T-helper 1 cell (primary cell): ENCODE measurements around the gene ETFA.
"Not testable (repeated sequence)": the region's sequence is repeated elsewhere in the genome, so short reads cannot be mapped to it uniquely, and the experiment has no call there.

Experiments
- DNase-seq, 5 donors: peaks; one replicate each; pipeline ENCODE4 v3.0.0-alpha.2; 2012 to 2020

The ETFA gene

DNA sequence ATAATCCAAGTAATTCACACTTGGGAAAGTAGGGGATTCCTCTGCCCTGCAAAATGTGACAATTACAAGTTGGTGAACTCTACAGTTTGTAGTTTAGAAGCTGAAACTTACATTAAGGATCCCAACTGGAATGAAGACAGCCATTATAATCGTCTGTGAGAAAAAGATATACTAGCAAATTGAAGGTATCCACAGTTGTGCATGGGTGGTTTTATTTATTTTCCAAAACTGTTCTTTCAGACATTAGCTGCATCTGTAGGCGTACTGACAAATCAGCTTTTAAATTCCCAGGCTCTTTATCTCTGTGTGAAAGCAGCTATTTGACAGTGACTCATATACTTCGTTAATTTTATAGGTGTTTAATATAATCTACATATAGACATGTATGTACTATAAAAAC is 12.8 kb upstream of the ETFA start:
- no peak for DNase-seq

GRCh38 chr15:76321602-76322001 is 10.3 kb upstream of the ETFA start:
- no peak for DNase-seq

- DNase-seq: no peak
Observed at GRCh38 chr15:76321171-76321570, 9.9 kb upstream of the ETFA start.

DNA sequence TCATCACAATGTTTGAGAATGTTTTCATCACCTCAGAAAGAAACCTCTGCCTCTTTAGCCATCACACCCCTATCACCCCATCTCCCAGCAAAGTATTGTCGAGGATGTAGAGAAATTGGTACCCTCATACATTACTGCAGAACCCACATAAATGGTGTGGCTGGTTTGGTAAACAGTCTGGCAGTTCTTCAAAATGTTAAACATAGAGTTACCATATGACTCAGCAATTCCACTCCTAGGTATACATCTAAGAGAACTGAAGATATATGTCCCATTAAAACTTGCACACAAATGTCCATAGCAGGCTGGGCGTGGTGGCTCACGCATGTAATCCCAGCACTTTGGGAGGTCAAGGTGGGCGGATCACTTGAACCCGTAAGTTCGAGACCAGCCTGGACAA is 8.7 kb upstream of the ETFA start:
- DNase-seq: no peak

DNA sequence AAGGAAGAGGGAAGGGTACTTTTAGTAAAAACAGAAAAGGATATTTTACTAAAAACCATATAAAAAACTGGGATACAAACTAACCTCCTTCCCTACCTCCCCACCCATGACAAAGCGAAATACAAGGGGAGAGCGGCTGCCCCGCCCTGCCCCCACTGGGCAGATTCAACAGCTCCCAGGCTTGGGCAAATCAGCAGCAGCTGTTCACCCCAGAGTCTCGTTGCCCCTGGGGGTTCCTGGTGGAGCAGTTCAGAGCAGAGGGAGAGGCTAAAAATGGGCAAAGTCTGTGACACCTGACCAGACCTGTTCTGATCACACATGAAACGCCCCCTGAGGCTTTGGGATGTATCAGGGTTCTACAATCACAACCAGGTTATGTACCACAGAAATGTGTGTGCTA is 2.5 kb upstream of the ETFA start:
- no peak for DNase-seq

- not testable (repeated sequence) for DNase-seq
Observed at GRCh38 chr15:76313175-76313567, 1.9 kb upstream of the ETFA start.

DNA sequence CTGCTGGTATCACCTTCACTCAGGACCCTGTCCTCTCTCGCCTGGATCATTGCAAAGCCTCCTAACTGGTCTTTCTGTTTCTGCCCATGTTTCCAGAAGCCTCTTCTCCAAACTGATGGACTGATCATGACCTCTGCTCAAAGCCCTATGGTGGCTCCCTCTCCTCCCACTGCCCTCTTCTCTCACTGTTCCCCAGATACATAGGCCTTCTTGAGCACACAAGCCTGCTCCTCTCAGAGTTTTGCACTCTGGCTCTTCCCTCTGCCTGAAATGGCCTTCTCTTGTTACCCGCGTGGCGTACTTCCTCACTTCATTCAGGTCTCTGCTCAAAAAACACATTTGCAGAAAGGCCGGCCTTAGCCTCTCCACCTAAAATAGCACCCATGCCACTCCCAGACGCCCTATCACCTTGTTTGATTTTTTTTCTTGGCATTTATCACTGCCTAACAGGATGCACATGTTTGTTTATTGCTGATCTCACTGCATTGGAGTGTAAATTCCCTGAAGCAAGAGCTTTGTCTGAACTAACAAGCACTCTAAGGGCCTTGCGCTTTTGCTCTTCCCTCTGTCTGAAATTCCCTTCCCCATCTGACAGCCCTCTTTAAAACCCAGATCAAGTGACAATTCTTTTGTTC is 1.4 kb upstream of the ETFA start:
- DNase-seq: no peak

DNA sequence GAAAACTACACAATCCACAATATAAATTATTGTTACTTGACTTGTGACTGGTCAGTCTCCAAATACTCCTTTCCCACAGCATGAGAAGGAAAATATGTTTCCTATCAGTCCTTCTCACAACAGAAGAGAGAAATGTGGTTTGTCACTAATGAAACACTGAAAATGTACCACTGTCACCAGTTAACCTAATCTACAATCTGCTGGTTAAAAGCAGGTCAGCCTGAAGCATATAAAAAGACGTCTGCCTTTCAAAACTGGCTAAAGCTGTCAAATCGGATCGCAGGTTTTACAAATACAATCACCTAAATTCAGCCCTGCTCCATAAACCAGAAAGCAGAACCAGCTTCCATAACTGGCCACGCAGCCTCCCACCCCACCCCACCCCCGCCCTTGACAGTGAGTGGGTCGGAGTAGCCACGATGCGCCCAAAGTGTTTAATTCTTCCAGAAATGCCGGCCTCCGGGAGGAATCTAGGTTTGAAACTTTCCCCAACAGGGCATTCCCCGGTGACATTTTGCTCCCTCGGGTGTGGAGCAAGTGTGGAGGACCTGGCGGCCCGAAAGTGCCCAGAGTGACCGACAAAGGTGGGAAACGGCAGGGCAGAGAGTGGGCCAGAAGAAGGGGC is 682 bp downstream of the ETFA start:
- peak in 1 of 5 donors; percentile 10 for DNase-seq

DNA sequence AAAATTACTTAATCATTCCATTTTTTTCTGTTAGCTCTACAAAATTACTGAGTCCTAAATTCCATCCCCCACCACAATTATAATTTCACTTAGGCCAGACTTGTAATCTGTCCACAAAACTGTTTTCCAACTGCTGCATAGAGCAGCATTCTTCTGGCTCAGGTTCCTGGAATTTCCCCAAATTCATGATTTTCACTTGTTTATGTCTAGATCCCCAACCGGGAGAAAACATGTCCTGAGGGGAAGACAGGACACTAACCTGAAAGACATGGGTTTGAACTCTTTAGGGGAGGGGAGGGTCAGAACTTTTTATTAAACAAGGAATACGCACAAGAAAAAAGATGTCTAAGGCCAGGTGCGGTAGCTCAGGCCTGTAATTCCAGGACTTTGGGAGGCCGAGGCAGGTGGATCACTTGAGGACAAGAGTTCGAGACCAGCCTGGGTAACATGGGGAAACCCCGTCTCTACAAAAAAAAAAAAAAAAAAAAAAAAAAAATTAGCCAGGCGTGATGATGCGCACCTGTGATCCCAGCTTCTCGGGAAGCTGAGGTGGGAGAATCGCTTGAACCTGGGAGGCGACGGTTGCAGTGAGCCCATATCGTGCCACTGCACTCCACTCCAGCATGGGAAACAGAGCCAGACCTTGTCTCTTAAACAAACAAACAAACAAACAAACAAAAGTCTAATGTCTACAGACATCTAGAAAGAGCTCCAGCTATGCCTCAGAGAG is 1.5 kb downstream of the ETFA start:
- DNase-seq: no peak

- no peak for DNase-seq
Observed at GRCh38 chr15:76303909-76304308, 7.4 kb downstream of the ETFA start.

GRCh38 chr15:76299786-76300185 is 11.5 kb downstream of the ETFA start:
- DNase-seq: no peak

- no peak for DNase-seq
Observed at GRCh38 chr15:76298986-76299385, 12.3 kb downstream of the ETFA start.

DNA sequence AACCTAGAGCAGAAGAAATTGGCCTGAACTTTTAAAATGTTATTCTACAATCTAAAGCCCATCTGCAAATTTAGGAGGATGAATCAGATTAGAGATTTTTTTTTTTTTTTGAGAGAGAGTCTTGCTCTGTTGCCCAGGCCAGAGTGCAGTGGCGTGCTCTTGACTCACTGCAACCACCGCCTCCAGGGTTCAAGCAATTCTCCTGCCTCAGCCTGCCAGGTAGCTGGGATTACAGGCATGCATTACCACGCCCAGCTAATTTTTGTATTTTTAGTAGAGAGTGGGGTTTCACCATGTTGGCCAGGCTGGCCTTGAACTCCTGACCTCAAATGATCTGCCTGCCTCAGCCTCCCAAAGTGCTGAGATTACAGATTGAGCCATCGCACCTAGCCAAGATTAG is 13.3 kb downstream of the ETFA start:
- not testable (repeated sequence) for DNase-seq

DNA sequence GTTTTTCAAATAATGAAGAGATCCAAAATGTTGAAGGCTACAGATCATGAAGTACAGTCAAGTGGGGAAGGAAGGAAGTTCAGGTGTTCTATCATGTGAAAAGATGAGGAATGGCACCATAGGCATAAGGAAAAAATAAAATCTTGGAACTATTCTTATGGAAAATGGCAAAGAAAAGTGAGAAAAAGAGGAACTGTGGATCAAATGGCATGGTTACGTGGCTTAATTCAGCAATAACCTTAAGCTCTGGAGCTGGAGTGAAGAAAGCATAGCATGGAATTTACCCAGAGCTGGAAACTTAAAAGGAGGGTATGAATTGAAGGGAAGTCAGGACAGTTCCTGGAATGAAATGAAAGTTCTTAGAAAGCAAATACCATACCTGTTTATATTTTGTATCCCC is 14.4 kb downstream of the ETFA start:
- DNase-seq: no peak

DNA sequence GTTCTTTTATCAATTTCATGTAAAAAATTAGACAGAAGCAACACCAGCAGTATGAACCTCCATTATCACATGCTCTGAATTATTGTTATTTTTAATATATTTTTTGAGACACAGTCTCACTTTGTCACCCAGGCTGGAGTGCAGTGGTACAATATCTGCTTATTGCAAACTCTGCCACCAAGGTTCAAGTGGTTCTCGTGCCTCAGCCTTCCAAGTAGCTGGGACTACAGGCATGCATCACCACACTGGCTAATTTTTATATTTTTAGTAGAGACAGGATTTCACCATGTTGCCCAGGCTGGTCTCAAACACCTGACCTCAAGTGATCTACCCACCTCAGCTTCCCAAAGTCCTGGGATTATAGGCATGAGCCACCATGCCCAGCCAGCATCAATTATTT is 16.8 kb downstream of the ETFA start:
- DNase-seq: not testable (repeated sequence)

GRCh38 chr15:76293361-76293760 is 17.9 kb downstream of the ETFA start:
- DNase-seq: no peak

DNA sequence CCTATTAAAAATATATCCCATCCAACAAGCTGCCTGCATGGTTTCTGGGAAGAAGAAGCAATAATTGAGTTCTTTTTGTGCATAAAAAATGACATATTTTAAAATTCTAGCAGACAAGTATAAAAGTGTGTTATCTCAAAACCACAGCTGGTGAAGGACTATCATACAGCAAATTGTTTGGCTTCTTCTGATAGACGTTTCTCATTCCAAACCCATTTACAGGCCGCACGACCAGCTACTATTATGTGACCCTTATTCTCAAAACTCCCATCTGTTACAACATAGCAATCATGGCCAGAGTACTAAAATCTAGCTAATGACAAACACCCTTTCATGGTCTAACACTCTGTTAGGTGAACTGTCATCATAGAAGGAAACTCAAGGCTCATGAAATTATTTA is 21.7 kb downstream of the ETFA start:
- DNase-seq: no peak

- peak in 2 of 5 donors; percentile 19 to 73 for DNase-seq
Observed at GRCh38 chr15:76286271-76286879, 24.9 kb downstream of the ETFA start.

DNA sequence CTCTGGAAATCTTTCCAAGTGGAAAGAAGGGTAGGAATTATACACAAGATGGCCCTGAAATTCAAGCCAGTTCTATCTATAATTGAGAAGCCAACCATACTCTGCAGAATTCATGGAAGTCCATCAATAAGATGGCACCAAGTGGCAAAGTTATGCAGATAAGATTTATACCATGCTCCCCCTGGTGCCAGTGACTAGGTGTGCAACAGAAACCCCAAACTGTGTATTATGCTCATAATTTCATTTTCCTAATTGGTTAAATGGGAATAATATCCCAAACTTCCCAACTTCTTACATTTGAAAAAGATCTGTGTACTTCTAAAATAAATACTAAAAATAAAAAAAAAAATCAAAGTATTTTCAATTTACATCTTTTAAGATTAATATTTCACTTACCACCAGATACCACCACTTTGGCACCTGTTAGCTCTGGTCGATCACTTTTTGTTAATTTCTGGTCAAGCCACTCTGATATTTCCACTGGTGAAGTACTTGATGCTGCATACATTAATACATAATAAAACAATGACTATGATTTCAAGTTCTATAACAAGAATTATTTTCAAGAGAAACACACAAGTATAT is 25.9 kb downstream of the ETFA start:
- DNase-seq: no peak

DNA sequence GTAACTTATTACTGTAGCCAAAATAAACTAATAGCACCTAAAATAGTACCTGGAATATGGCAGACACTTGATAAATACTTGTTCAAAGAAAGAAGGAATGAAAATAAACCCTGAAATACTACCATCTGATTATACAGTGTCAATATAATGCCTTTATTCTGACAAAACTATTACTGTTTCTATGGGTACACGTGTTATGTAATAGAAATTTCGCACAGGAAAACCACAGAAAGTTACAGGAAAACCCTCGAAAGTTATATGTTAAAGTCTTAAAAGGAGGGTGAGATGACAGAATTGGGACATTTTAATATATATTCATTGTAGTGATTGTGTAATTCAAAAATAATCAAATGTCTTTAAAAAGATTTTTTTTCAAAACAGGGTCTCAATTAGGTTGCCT is 28.8 kb downstream of the ETFA start:
- DNase-seq: no peak

GRCh38 chr15:76278651-76279050 is 32.6 kb downstream of the ETFA start:
- no peak for DNase-seq

DNA sequence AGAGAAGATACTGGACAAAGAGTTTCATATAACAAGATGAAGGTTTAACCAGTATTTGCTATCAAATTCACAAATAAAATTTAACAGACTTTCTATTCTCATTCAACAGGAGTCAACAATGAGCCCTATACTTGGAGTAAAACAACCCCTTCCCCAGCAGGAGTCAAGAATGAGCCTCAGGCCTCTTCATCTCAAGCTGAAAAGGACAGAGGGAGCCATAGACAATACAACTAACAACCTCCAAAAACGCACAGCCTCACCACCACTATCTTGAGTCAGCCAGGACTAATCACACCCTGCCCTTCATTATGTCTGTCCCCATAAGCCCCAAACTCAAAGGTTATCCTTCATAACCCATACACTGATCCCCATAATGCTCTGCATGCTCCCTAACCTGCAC is 36.4 kb downstream of the ETFA start:
- DNase-seq: no peak

GRCh38 chr15:76274226-76274625 is 37.0 kb downstream of the ETFA start:
- no peak for DNase-seq
